Transverse colon (tissue), 4 donors: ENCODE results near the gene CDK15.

Experiments
- CTCF ChIP-seq, 5 experiments: fragments of 200-600 bp in 3 of 5; fragments of 450-650 bp in 2 of 5; sonication (generic) in 3 of 5; IDR thresholded peaks; 1 replicate in 2 of 5; 2 replicates in 3 of 5; pipeline ENCODE4 v1.5.1; 2016 to 2017; ENCODE audit warnings: antibody characterized with exemption in 5 of 5, inconsistent platforms in 3 of 5, mild to moderate bottlenecking in 2 of 5, moderate library complexity in 1 of 5
- EP300 ChIP-seq: sonication (generic); formaldehyde crosslinking; IDR thresholded peaks from one replicate; pipeline ENCODE4 v1.6.1; 2017; ENCODE audit warnings: antibody characterized with exemption, low read depth
- POLR2A ChIP-seq: fragments of 450-650 bp; IDR thresholded peaks from one replicate; pipeline ENCODE4 v1.6.1; 2016; ENCODE audit warnings: antibody characterized with exemption, mild to moderate bottlenecking, moderate library complexity
- POLR2AphosphoS5 ChIP-seq, 3 donors: sonication (generic); formaldehyde crosslinking; IDR thresholded peaks; one replicate each; pipeline ENCODE4 v1.6.1; 2016; ENCODE audit warnings: antibody characterized with exemption in 3 of 3

- TF ChIP-seq CTCF (IDR thresholded peaks at IDR 0.05) (no peak), POLR2A (no peak), EP300 (no peak), POLR2AphosphoS5 (IDR thresholded peaks at IDR 0.05) (no peak)
These were observed 37.4 kb upstream of the CDK15 start for GRCh38 chr2:201768918-201769317.
